Cardiac muscle cell (in vitro differentiated cells and primary cell): ENCODE results near the gene DDX39B. TPM values are rescaled to one million over a fixed set of nuclear protein-coding genes. Genes with fewer than 3 reads are reported as not detected.
A peak's percentile ranks its signal among the peaks of the same experiment; 100 is the strongest.

Source experiments
- DNase-seq, 2 donors: peaks; one replicate each; pipeline versions ENCODE4 v3.0.0 to v3.0.0-alpha.2; 2010 to 2017; ENCODE audit warnings: low read depth in 1 of 2, low spot score in 1 of 2
- H3K27ac ChIP-seq: fragments of 200-600 bp; sonication (generic); 2 replicates; pipeline ENCODE4 v1.5.1; 2016
- H3K27me3 ChIP-seq: fragments of 200-600 bp; sonication (generic); 2 replicates; pipeline ENCODE4 v1.6.0; 2016; ENCODE audit warnings: control low read depth
- H3K36me3 ChIP-seq: fragments of 200-600 bp; sonication (generic); 2 replicates; pipeline ENCODE4 v1.5.1; 2016; ENCODE audit warnings: control low read depth
- H3K4me1 ChIP-seq: fragments of 200-600 bp; sonication (generic); 2 replicates; pipeline ENCODE4 v1.8.1; 2017; ENCODE audit warnings: low read depth, mild to moderate bottlenecking, mixed run types
- H3K4me3 ChIP-seq: fragments of 200-600 bp; sonication (generic); 2 replicates; pipeline ENCODE4 v1.5.1; 2016; ENCODE audit warnings: mild to moderate bottlenecking
- H3K9me3 ChIP-seq: fragments of 200-600 bp; sonication (generic); 2 replicates; pipeline ENCODE4 v1.5.1; 2017; ENCODE audit warnings: low read depth, mild to moderate bottlenecking, control low read depth
- CTCF ChIP-seq: IDR thresholded peaks from 2 replicates; pipeline ENCODE4 v1.5.1; 2012; ENCODE audit warnings: low read depth, mild to moderate bottlenecking, low read length
- polyA plus RNA-seq: library from polyadenylated mRNA; unstranded; fragments of >200 nt; fragmentation: Nextera tagmentation; extraction: Ambion mirVana; gene quantifications from 2 replicates; pipeline ENCODE4 v1.2.1, GENCODE V29; 2016
- total RNA-seq: library from RNA; depleted of rRNA; stranded (reverse); fragments of >200 nt; gene quantifications from 2 replicates; pipeline ENCODE4 v1.2.3, GENCODE V29; 2016

The DDX39B gene
- total and polyA plus RNA-seq, 2 experiments from 2014 or later, result 321 to 371 TPM

DNA sequence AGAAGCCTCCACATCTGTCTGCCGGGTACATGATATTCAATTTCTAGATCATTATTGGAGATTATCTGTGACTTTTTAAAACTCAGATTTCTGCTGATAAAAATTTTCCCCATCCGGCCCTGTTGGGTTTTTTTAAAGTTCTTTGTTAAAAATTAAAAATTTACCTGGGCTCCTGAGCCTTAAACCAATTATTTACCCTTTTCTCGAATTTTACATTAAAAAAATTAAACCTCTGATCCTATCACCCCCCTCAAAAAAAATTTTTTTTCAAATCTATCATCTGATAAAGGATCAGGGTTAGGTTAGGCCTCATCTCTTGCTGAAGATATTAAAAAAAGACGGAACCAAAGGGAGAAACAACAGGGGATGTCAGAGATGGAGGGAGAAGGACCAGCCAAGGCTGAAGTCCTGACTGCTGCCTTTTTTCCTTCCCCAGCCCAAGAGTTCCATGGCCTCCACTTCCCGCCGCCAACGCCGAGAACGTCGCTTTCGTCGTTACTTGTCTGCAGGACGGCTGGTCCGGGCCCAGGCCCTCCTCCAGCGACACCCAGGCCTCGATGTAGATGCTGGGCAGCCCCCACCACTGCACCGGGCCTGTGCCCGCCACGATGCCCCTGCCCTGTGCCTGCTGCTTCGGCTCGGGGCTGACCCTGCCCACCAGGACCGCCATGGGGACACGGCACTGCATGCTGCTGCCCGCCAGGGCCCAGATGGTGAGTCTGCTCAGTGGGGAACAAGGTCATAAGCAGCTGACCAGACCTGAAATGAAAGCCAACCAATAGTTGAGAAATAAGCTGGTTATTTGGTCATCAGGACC is 6.1 kb upstream of the DDX39B start:
- Histone ChIP-seq H3K27ac (peak overlapping the region; percentile 54), H3K4me3 (peak overlapping the region; percentile 56), H3K4me1 (peaks cover 7% of the 10 kb centered on the region), H3K9me3 (no peaks in the 10 kb centered on the region), H3K36me3 (peaks cover 12% of the 10 kb centered on the region), H3K27me3 (no peaks in the 10 kb centered on the region)
- no peak for DNase-seq
- TF ChIP-seq CTCF, result no peak

DNA sequence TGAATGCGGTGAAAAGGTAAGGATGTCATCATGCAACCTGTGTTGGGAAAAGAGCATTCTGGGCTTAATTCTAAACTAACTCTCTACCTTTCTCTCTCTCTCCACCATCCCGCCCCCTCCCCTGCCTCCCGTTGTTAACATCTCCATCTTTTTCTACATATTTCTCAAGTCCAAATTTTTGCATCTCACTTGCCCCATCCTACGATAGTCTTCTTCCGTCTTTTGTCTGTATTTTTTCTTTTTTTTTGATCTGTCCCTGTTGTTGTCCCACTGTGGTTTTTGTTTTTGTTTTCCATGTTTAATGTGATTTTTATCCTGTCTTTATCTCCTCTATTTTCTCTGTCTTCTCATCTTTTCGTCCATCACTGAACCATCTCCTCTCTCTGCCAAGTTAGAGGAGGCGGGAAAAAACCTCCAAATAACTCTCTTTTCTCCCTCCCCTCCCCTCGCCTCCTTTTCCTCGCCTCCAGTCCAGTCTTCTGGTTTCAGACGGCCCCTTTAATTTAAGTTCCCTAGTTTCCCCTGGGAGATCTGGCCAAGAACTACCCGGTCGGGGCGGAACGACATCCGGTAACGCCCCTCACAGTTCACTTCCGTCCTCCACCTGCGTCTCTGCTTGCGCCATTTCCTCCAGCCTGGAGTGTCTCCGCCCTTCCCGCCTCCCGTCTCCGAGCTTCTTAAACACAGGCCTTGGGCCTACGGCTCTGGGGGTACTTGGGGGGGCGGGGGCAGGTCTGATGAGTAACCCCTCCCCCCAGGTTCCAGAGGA is 5.3 kb upstream of the DDX39B start, which contains the start of gene NFKBIL1:
NFKBIL1 (plus strand) TSS at position 651 of the 769 bp plus-strand sequence; CDS start at position 738, 87 bp downstream.
- H3K27ac ChIP-seq, result peak within 1 kb of the TSS; percentile 54
- H3K4me3 ChIP-seq, result peak within 1 kb of the TSS; percentile 56

GRCh38 chr6:31546339-31546957 is 4.6 kb upstream of the DDX39B start, which contains the start of gene ATP6V1G2:
Gene ATP6V1G2 (minus strand): TSS chr6:31546608. CDS start chr6:31546559, 49 bp downstream.
- peak; percentile 93 for DNase-seq
- Histone ChIP-seq H3K4me3 (peak within 1 kb of the TSS; percentile 56), H3K27ac (peak within 1 kb of the TSS; percentile 54), H3K36me3 (peaks cover 12% of the 10 kb centered on the region), H3K9me3 (no peaks in the 10 kb centered on the region), H3K4me1 (peaks cover 10% of the 10 kb centered on the region), H3K27me3 (no peaks in the 10 kb centered on the region)
- TF ChIP-seq CTCF, result peak; percentile 100

More for the DNA sequence above, 5.3 kb upstream of the DDX39B start, which contains the start of gene NFKBIL1:
- H3K4me1 ChIP-seq, result peaks cover 10% of the 10 kb centered on the region
- no peaks in the 10 kb centered on the region for H3K9me3 ChIP-seq
- no peak for TF ChIP-seq CTCF
- peak; percentile 94 to 99 for DNase-seq
- no peaks in the 10 kb centered on the region for H3K27me3 ChIP-seq
- peaks cover 12% of the 10 kb centered on the region for H3K36me3 ChIP-seq

GRCh38 chr6:31545291-31545690 is 3.5 kb upstream of the DDX39B start:
- H3K4me1 ChIP-seq, result peaks cover 14% of the 10 kb centered on the region
- H3K4me3 ChIP-seq, result no peak overlapping the region
- H3K9me3 ChIP-seq, result no peaks in the 10 kb centered on the region
- TF ChIP-seq CTCF, result no peak
- no peak overlapping the region for H3K27ac ChIP-seq
- no peaks in the 10 kb centered on the region for H3K27me3 ChIP-seq
- DNase-seq, result no peak
- H3K36me3 ChIP-seq, result peaks cover 14% of the 10 kb centered on the region

- H3K27ac ChIP-seq, result no peak overlapping the region
- peaks cover 20% of the 10 kb centered on the region for H3K4me1 ChIP-seq
- TF ChIP-seq CTCF, result no peak
- H3K36me3 ChIP-seq, result peaks cover 18% of the 10 kb centered on the region
- DNase-seq, result no peak
- no peaks in the 10 kb centered on the region for H3K27me3 ChIP-seq
- H3K9me3 ChIP-seq, result no peaks in the 10 kb centered on the region
- no peak overlapping the region for H3K4me3 ChIP-seq
These were observed 2.9 kb upstream of the DDX39B start for GRCh38 chr6:31544676-31545075.
